HG02759 (cell line): ENCODE data around the gene BMP2.

Experiments used
- ATAC-seq: cut with Tn5 transposase; IDR thresholded peaks from one replicate; pipeline ENCODE4 v1.9.1; 2021; ENCODE audit warnings: mild to moderate bottlenecking, moderate library complexity; ENCODE audit not compliant: unreplicated experiment

BMP2 gene

GRCh38 chr20:6767126-6767535 lies 355 bp upstream of the BMP2 start:
- ATAC-seq, result no peak

GRCh38 chr20:6768228-6769140 lies 998 bp downstream of the BMP2 start:
- no peak for ATAC-seq

GRCh38 chr20:6769903-6770785 lies 2.7 kb downstream of the BMP2 start:
- no peak for ATAC-seq

GRCh38 chr20:6770786-6771100 lies 3.3 kb downstream of the BMP2 start:
- ATAC-seq, result no peak

GRCh38 chr20:6780433-6781190 lies 13.1 kb downstream of the BMP2 start:
- ATAC-seq, result no peak

- no peak for ATAC-seq
Measured at GRCh38 chr20:6783752-6784151, 16.3 kb downstream of the BMP2 start.

GRCh38 chr20:6784210-6784631 lies 16.7 kb downstream of the BMP2 start:
- ATAC-seq, result no peak

- no peak for ATAC-seq
Measured at GRCh38 chr20:6784767-6785166, 17.3 kb downstream of the BMP2 start.

GRCh38 chr20:6786548-6786947 lies 19.1 kb downstream of the BMP2 start:
- no peak for ATAC-seq

- no peak for ATAC-seq
Measured at GRCh38 chr20:6792789-6793188, 25.3 kb downstream of the BMP2 start.

GRCh38 chr20:6802227-6802626 lies 34.7 kb downstream of the BMP2 start:
- no peak for ATAC-seq

GRCh38 chr20:6806275-6806674 lies 38.8 kb downstream of the BMP2 start:
- no peak for ATAC-seq

GRCh38 chr20:6811262-6812035 lies 44.0 kb downstream of the BMP2 start:
- no peak for ATAC-seq

- ATAC-seq, result no peak
Measured at GRCh38 chr20:6812530-6812929, 45.0 kb downstream of the BMP2 start.

- ATAC-seq, result no peak
Measured at GRCh38 chr20:6814945-6815344, 47.5 kb downstream of the BMP2 start.

GRCh38 chr20:6818033-6818808 lies 50.7 kb downstream of the BMP2 start:
- no peak for ATAC-seq

GRCh38 chr20:6819599-6819998 lies 52.1 kb downstream of the BMP2 start:
- ATAC-seq, result no peak

GRCh38 chr20:6824401-6824800 lies 56.9 kb downstream of the BMP2 start:
- ATAC-seq, result no peak

GRCh38 chr20:6827472-6827871 lies 60.0 kb downstream of the BMP2 start:
- no peak for ATAC-seq
